ENCODE results near the gene EIF2B2.

The EIF2B2 gene

GRCh38 chr14:74974364-74975058 lies 28.2 kb upstream of the EIF2B2 start:
- Histone ChIP-seq H3K4me1 (ENCODE audit: control insufficient read depth, insufficient read depth, low read length, poor library complexity, severe bottlenecking) (peaks cover 33% of the 10 kb centered on the region), H3K27ac (ENCODE audit: low read depth, low read length, severe bottlenecking) (peak overlapping the region; percentile 53), H3K9me3 (ENCODE audit: control insufficient read depth, low read length) (no peaks in the 10 kb centered on the region), H3K4me3 (ENCODE audit: extremely low read depth, insufficient read depth, low read length, poor library complexity, severe bottlenecking) (no peak overlapping the region), H3K36me3 (ENCODE audit: control insufficient read depth, insufficient read depth, low read length) (no peaks in the 10 kb centered on the region)
- 59 to 75% methylated on average over 9 to 12 of the region's 15 CpGs for WGBS, 2 experiments (ENCODE audit: insufficient coverage in 2 of 2)

GRCh38 chr14:74975059-74975810 lies 27.5 kb upstream of the EIF2B2 start:
- 88 to 99% methylated on average over 5 to 9 of the region's 12 CpGs for WGBS, 2 experiments (ENCODE audit: insufficient coverage in 2 of 2)
- no peaks in the 10 kb centered on the region for H3K9me3 ChIP-seq (ENCODE audit: control insufficient read depth, low read length)
- no peak overlapping the region for H3K27ac ChIP-seq (ENCODE audit: low read depth, low read length, severe bottlenecking)
- H3K36me3 ChIP-seq (ENCODE audit: control insufficient read depth, insufficient read depth, low read length), result no peaks in the 10 kb centered on the region
- H3K4me3 ChIP-seq (ENCODE audit: extremely low read depth, insufficient read depth, low read length, poor library complexity, severe bottlenecking), result no peak overlapping the region
- H3K4me1 ChIP-seq (ENCODE audit: control insufficient read depth, insufficient read depth, low read length, poor library complexity, severe bottlenecking), result peaks cover 40% of the 10 kb centered on the region

GRCh38 chr14:74976264-74977113 lies 26.2 kb upstream of the EIF2B2 start:
- H3K36me3 ChIP-seq (ENCODE audit: control insufficient read depth, insufficient read depth, low read length), result no peaks in the 10 kb centered on the region
- 91 to 92% methylated on average over 8 to 10 of the region's 11 CpGs for WGBS, 2 experiments (ENCODE audit: insufficient coverage in 2 of 2)
- no peak overlapping the region for H3K27ac ChIP-seq (ENCODE audit: low read depth, low read length, severe bottlenecking)
- H3K4me3 ChIP-seq (ENCODE audit: extremely low read depth, insufficient read depth, low read length, poor library complexity, severe bottlenecking), result no peak overlapping the region
- peaks cover 52% of the 10 kb centered on the region for H3K4me1 ChIP-seq (ENCODE audit: control insufficient read depth, insufficient read depth, low read length, poor library complexity, severe bottlenecking)
- no peaks in the 10 kb centered on the region for H3K9me3 ChIP-seq (ENCODE audit: control insufficient read depth, low read length)

GRCh38 chr14:74977164-74977900 lies 25.4 kb upstream of the EIF2B2 start:
- H3K4me3 ChIP-seq (ENCODE audit: extremely low read depth, insufficient read depth, low read length, poor library complexity, severe bottlenecking), result no peak overlapping the region
- no peaks in the 10 kb centered on the region for H3K36me3 ChIP-seq (ENCODE audit: control insufficient read depth, insufficient read depth, low read length)
- peaks cover 56% of the 10 kb centered on the region for H3K4me1 ChIP-seq (ENCODE audit: control insufficient read depth, insufficient read depth, low read length, poor library complexity, severe bottlenecking)
- no peak overlapping the region for H3K27ac ChIP-seq (ENCODE audit: low read depth, low read length, severe bottlenecking)
- 93 to 94% methylated on average over 10 to 11 of the region's 12 CpGs for WGBS, 2 experiments (ENCODE audit: insufficient coverage in 2 of 2)
- H3K9me3 ChIP-seq (ENCODE audit: control insufficient read depth, low read length), result no peaks in the 10 kb centered on the region

GRCh38 chr14:74977901-74978385 lies 24.8 kb upstream of the EIF2B2 start:
- H3K4me3 ChIP-seq (ENCODE audit: extremely low read depth, insufficient read depth, low read length, poor library complexity, severe bottlenecking), result no peak overlapping the region
- peaks cover 58% of the 10 kb centered on the region for H3K4me1 ChIP-seq (ENCODE audit: control insufficient read depth, insufficient read depth, low read length, poor library complexity, severe bottlenecking)
- no peak overlapping the region for H3K27ac ChIP-seq (ENCODE audit: low read depth, low read length, severe bottlenecking)
- WGBS, 2 experiments (ENCODE audit: insufficient coverage in 2 of 2), result 53 to 77% methylated on average over 2 to 3 of the region's 6 CpGs
- no peaks in the 10 kb centered on the region for H3K36me3 ChIP-seq (ENCODE audit: control insufficient read depth, insufficient read depth, low read length)
- H3K9me3 ChIP-seq (ENCODE audit: control insufficient read depth, low read length), result no peaks in the 10 kb centered on the region

GRCh38 chr14:74978416-74978947 lies 24.2 kb upstream of the EIF2B2 start:
- H3K27ac ChIP-seq (ENCODE audit: low read depth, low read length, severe bottlenecking), result no peak overlapping the region
- WGBS, 2 experiments (ENCODE audit: insufficient coverage in 2 of 2), result 48 to 70% methylated on average over 6 to 7 of the region's 11 CpGs
- H3K36me3 ChIP-seq (ENCODE audit: control insufficient read depth, insufficient read depth, low read length), result no peaks in the 10 kb centered on the region
- peaks cover 53% of the 10 kb centered on the region for H3K4me1 ChIP-seq (ENCODE audit: control insufficient read depth, insufficient read depth, low read length, poor library complexity, severe bottlenecking)
- no peak overlapping the region for H3K4me3 ChIP-seq (ENCODE audit: extremely low read depth, insufficient read depth, low read length, poor library complexity, severe bottlenecking)
- no peaks in the 10 kb centered on the region for H3K9me3 ChIP-seq (ENCODE audit: control insufficient read depth, low read length)

GRCh38 chr14:74979029-74979428 lies 23.7 kb upstream of the EIF2B2 start:
- peaks cover 48% of the 10 kb centered on the region for H3K4me1 ChIP-seq (ENCODE audit: control insufficient read depth, insufficient read depth, low read length, poor library complexity, severe bottlenecking)
- no peaks in the 10 kb centered on the region for H3K36me3 ChIP-seq (ENCODE audit: control insufficient read depth, insufficient read depth, low read length)
- 100% methylated on average over 2 of the region's 4 CpGs; no CpG with 5 or more reads in 1 of the 2 experiments for WGBS, 2 experiments (ENCODE audit: insufficient coverage in 2 of 2)
- no peak overlapping the region for H3K4me3 ChIP-seq (ENCODE audit: extremely low read depth, insufficient read depth, low read length, poor library complexity, severe bottlenecking)
- H3K9me3 ChIP-seq (ENCODE audit: control insufficient read depth, low read length), result no peaks in the 10 kb centered on the region
- H3K27ac ChIP-seq (ENCODE audit: low read depth, low read length, severe bottlenecking), result peak overlapping the region; percentile 36

- WGBS, 2 experiments (ENCODE audit: insufficient coverage in 2 of 2), result 59 to 61% methylated on average over 19 to 23 of the region's 23 CpGs
- Histone ChIP-seq H3K36me3 (ENCODE audit: control insufficient read depth, insufficient read depth, low read length) (no peaks in the 10 kb centered on the region), H3K4me1 (ENCODE audit: control insufficient read depth, insufficient read depth, low read length, poor library complexity, severe bottlenecking) (peaks cover 47% of the 10 kb centered on the region), H3K4me3 (ENCODE audit: extremely low read depth, insufficient read depth, low read length, poor library complexity, severe bottlenecking) (no peak overlapping the region), H3K9me3 (ENCODE audit: control insufficient read depth, low read length) (no peaks in the 10 kb centered on the region), H3K27ac (ENCODE audit: low read depth, low read length, severe bottlenecking) (peak overlapping the region; percentile 73)
These were observed 23.0 kb upstream of the EIF2B2 start for GRCh38 chr14:74979442-74980397.

- Histone ChIP-seq H3K4me1 (ENCODE audit: control insufficient read depth, insufficient read depth, low read length, poor library complexity, severe bottlenecking) (peaks cover 49% of the 10 kb centered on the region), H3K9me3 (ENCODE audit: control insufficient read depth, low read length) (no peaks in the 10 kb centered on the region), H3K4me3 (ENCODE audit: extremely low read depth, insufficient read depth, low read length, poor library complexity, severe bottlenecking) (no peak overlapping the region), H3K27ac (ENCODE audit: low read depth, low read length, severe bottlenecking) (peak overlapping the region; percentile 73), H3K36me3 (ENCODE audit: control insufficient read depth, insufficient read depth, low read length) (no peaks in the 10 kb centered on the region)
- WGBS, 2 experiments (ENCODE audit: insufficient coverage in 2 of 2), result 71 to 93% methylated on average over 1 to 4 of the region's 4 CpGs
These were observed 22.4 kb upstream of the EIF2B2 start for GRCh38 chr14:74980398-74980730.
